Osteoblast (primary cell): Measurements from ENCODE around the gene FBXL19. TPM values are rescaled to one million over a fixed set of nuclear protein-coding genes. Genes with fewer than 3 reads are reported as not detected.

ENCODE experiments used
- DNase-seq: peaks from one replicate; pipeline ENCODE4 v3.0.0; 2011; ENCODE audit warnings: low spot score, mixed read lengths; ENCODE audit not compliant: insufficient read length; ENCODE audit errors: missing footprints
- H2AFZ ChIP-seq: 2 replicates; pipeline ENCODE4 v1.6.0; 2011; ENCODE audit warnings: mild to moderate bottlenecking, low read length
- H3K27ac ChIP-seq: 2 replicates; pipeline ENCODE4 v1.5.1; 2011; ENCODE audit warnings: mild to moderate bottlenecking, low read depth, low read length, moderate library complexity
- H3K27me3 ChIP-seq: 2 replicates; pipeline ENCODE4 v1.6.0; 2012; ENCODE audit warnings: mild to moderate bottlenecking, control low read depth, inconsistent platforms, low read length, moderate library complexity; ENCODE audit not compliant: insufficient read depth
- H3K36me3 ChIP-seq: 2 replicates; pipeline ENCODE4 v1.5.1; 2011; ENCODE audit warnings: mild to moderate bottlenecking, low read length, control low read depth, moderate library complexity; ENCODE audit not compliant: insufficient read depth
- H3K4me1 ChIP-seq: 2 replicates; pipeline ENCODE4 v1.5.1; 2011; ENCODE audit warnings: mild to moderate bottlenecking, low read length, control low read depth, moderate library complexity; ENCODE audit not compliant: insufficient read depth
- H3K4me2 ChIP-seq: 2 replicates; pipeline ENCODE4 v1.6.0; 2011; ENCODE audit warnings: mild to moderate bottlenecking, low read length; ENCODE audit not compliant: insufficient read depth
- H3K4me3 ChIP-seq: fragments of 200-600 bp; sonication (generic); 3 replicates; pipeline ENCODE4 v1.5.1; 2012; ENCODE audit warnings: mild to moderate bottlenecking, low read length, inconsistent platforms; ENCODE audit not compliant: insufficient read depth
- H3K79me2 ChIP-seq: 2 replicates; pipeline ENCODE4 v1.6.0; 2012; ENCODE audit warnings: mild to moderate bottlenecking, low read length, control low read depth, inconsistent platforms; ENCODE audit not compliant: insufficient read depth
- H3K9me3 ChIP-seq: 2 replicates; pipeline ENCODE4 v1.5.1; 2011; ENCODE audit warnings: low read depth, low read length, control low read depth
- H4K20me1 ChIP-seq: 2 replicates; pipeline ENCODE4 v1.6.0; 2012; ENCODE audit warnings: mild to moderate bottlenecking, low read length, control low read depth; ENCODE audit not compliant: insufficient read depth
- CTCF ChIP-seq: IDR thresholded peaks from 2 replicates; pipeline ENCODE4 v1.5.1; 2011; ENCODE audit warnings: mild to moderate bottlenecking, low read depth, low read length, moderate library complexity; ENCODE audit errors: extremely low read depth
- total RNA-seq: library from RNA; depleted of rRNA; stranded (reverse); fragments of >200 nt; gene quantifications from 2 replicates; pipeline ENCODE4 v1.2.3, GENCODE V29; 2012

The FBXL19 gene
- 12.7 and 14.5 TPM in 2 replicates for total RNA-seq

- Histone ChIP-seq H3K4me1 (peaks cover 18% of the 10 kb centered on the region), H3K9me3 (no peaks in the 10 kb centered on the region), H3K79me2 (peaks cover 7% of the 10 kb centered on the region), H3K4me3 (peak within 1 kb of the TSS; percentile 76), H3K27me3 (no peaks in the 10 kb centered on the region), H3K4me2 (peak within 1 kb of the TSS; percentile 82), H3K36me3 (peaks cover 17% of the 10 kb centered on the region), H4K20me1 (peaks cover 9% of the 10 kb centered on the region), H2AFZ (peak within 1 kb of the TSS; percentile 97), H3K27ac (peak within 1 kb of the TSS; percentile 77)
- no peak for TF ChIP-seq CTCF
- DNase-seq: peak; percentile 88
Measured at GRCh38 chr16:30923554-30924075, at the start of gene FBXL19. FBXL19 (plus strand) TSS chr16:30923572; CDS start chr16:30925755, 2,183 bp downstream.

GRCh38 chr16:30874244-30874820 lies 49.0 kb upstream of the FBXL19 start:
- H2AFZ ChIP-seq: peak overlapping the region; percentile 82
- TF ChIP-seq CTCF: no peak
- H3K9me3 ChIP-seq: no peaks in the 10 kb centered on the region
- H3K4me3 ChIP-seq: peak overlapping the region; percentile 97
- no peaks in the 10 kb centered on the region for H3K27me3 ChIP-seq
- peak overlapping the region; percentile 87 for H3K4me2 ChIP-seq
- peaks cover 6% of the 10 kb centered on the region for H3K36me3 ChIP-seq
- no peaks in the 10 kb centered on the region for H4K20me1 ChIP-seq
- H3K4me1 ChIP-seq: peaks cover 20% of the 10 kb centered on the region
- H3K79me2 ChIP-seq: peaks cover 26% of the 10 kb centered on the region
- DNase-seq: no peak
- peak overlapping the region; percentile 88 for H3K27ac ChIP-seq

GRCh38 chr16:30874821-30875717 lies 48.3 kb upstream of the FBXL19 start:
- peak overlapping the region; percentile 88 for H3K27ac ChIP-seq
- H2AFZ ChIP-seq: peak overlapping the region; percentile 82
- peaks cover 6% of the 10 kb centered on the region for H3K36me3 ChIP-seq
- DNase-seq: peak; percentile 97
- peak overlapping the region; percentile 97 for H3K4me3 ChIP-seq
- H3K4me2 ChIP-seq: peak overlapping the region; percentile 87
- H3K4me1 ChIP-seq: peaks cover 20% of the 10 kb centered on the region
- no peak for TF ChIP-seq CTCF
- H3K27me3 ChIP-seq: no peaks in the 10 kb centered on the region
- H3K79me2 ChIP-seq: peaks cover 26% of the 10 kb centered on the region
- H3K9me3 ChIP-seq: no peaks in the 10 kb centered on the region
- H4K20me1 ChIP-seq: no peaks in the 10 kb centered on the region
